ENCODE results near the gene SEMA5B. TPM values are rescaled to one million over a fixed set of nuclear protein-coding genes. Genes with fewer than 3 reads are reported as not detected.

SEMA5B gene
- total RNA-seq, 2 experiments from 2014 or later, result 0.13 to 2.3 TPM

DNA sequence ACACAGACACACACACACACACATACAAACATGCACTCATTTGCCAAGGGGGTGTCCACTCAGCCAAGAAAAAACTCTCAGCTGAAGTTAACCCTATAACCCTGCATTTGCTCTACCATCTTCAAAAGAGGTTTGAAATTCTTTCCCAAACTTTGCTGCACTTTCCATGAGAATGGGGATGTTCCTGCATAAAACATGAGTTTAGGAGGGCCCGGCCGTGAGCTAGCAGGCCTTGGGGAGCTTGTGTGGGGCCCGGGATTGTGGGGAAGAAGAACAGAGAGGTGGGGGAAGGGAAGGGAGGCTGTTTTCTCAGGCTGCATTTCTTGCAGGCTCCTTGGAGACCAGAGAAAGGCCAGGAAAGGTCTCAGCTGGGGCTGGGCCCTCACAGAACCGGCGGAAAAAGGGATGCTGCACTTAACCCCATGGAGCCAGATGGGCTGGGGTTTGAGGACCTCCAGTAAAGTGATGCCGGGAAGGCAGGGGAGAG is 40.8 kb downstream of the SEMA5B start:
- no peak overlapping the region for H3K4me2 ChIP-seq (ENCODE audit: low read length)
- CTCF ChIA-PET (ENCODE audit: unreplicated experiment), result no interaction called here
- no peaks in the 10 kb centered on the region for H3K4me1 ChIP-seq (ENCODE audit: insufficient read depth, low read length, poor library complexity, severe bottlenecking)
- H3K4me3 ChIP-seq (ENCODE audit: low read depth, low read length, poor library complexity, severe bottlenecking), result no peak overlapping the region
- no peaks in the 10 kb centered on the region for H3K9me2 ChIP-seq (ENCODE audit: insufficient read depth, low read length)
- no peaks in the 10 kb centered on the region for H3K36me3 ChIP-seq (ENCODE audit: insufficient read depth, low read length)
- no peaks in the 10 kb centered on the region for H3K79me2 ChIP-seq (ENCODE audit: insufficient read depth, low read depth, low read length)
- H2AFZ ChIP-seq (ENCODE audit: low read length), result no peak overlapping the region
- POLR2A ChIA-PET, result interaction anchor here (1.1 kb wide), 1 partner anchor 11 kb away, joined by 4 read pairs; no protein-coding TSS in a partner anchor
- H3K9me3 ChIP-seq (ENCODE audit: low read length), result no peaks in the 10 kb centered on the region
- H4K20me1 ChIP-seq (ENCODE audit: insufficient read depth, low read length), result no peaks in the 10 kb centered on the region
- TF ChIP-seq CTCF (conservative IDR thresholded peaks at IDR 0.05; ENCODE audit: low read length), result no peak
- TF ChIP-seq EZH2phosphoT487 (IDR thresholded peaks at IDR 0.05; ENCODE audit: borderline replicate concordance, low read depth, low read length), result no peak
- no peak for DNase-seq (ENCODE audit: low spot score)
- no peak overlapping the region for H3K27ac ChIP-seq (ENCODE audit: low read depth, low read length, poor library complexity, severe bottlenecking)
- no TSS peak for BruUV-seq (replicated peaks)
- intact Hi-C loops (cut with micrococcal nuclease; ENCODE audit: unreplicated experiment), result no loop called here

DNA sequence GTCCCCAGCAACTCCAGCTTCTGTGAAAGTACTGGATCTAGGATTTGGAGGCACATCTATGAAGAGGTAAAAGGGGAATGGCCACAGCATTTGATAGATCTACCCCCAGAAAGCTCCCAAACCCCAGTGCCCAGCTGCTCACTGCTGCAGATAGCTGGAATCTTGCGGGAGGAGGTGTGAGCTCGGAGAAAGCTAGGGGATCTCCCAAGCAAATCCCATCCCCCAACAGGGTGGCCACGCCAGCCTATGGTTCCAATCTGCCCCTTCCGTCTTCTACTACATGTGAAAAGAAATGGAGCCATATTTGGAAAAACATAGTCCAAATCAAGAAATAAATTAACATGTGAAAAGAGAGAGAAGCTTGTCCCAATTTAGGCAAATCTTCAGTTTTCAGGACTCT is 42.0 kb downstream of the SEMA5B start:
- Histone ChIP-seq H3K36me3 (ENCODE audit: insufficient read depth, low read length) (no peaks in the 10 kb centered on the region), H3K27ac (ENCODE audit: low read depth, low read length, poor library complexity, severe bottlenecking) (no peak overlapping the region), H3K4me3 (ENCODE audit: low read depth, low read length, poor library complexity, severe bottlenecking) (no peak overlapping the region), H2AFZ (ENCODE audit: low read length) (no peak overlapping the region), H4K20me1 (ENCODE audit: insufficient read depth, low read length) (no peaks in the 10 kb centered on the region), H3K9me2 (ENCODE audit: insufficient read depth, low read length) (no peaks in the 10 kb centered on the region), H3K9me3 (ENCODE audit: low read length) (no peaks in the 10 kb centered on the region), H3K4me2 (ENCODE audit: low read length) (no peak overlapping the region), H3K79me2 (ENCODE audit: insufficient read depth, low read depth, low read length) (no peaks in the 10 kb centered on the region), H3K4me1 (ENCODE audit: insufficient read depth, low read length, poor library complexity, severe bottlenecking) (no peaks in the 10 kb centered on the region)
- ChIA-PET CTCF (ENCODE audit: unreplicated experiment) (no interaction called here), POLR2A (interaction anchor here (0.6 to 1.1 kb wide), 2 partner anchors 10 to 408 kb away, joined by 4 read pairs; no protein-coding TSS in a partner anchor)
- DNase-seq (ENCODE audit: low spot score), result no peak
- TF ChIP-seq EZH2phosphoT487 (IDR thresholded peaks at IDR 0.05; ENCODE audit: borderline replicate concordance, low read depth, low read length) (no peak), CTCF (conservative IDR thresholded peaks at IDR 0.05; ENCODE audit: low read length) (no peak)
- no TSS peak for BruUV-seq (replicated peaks)
- intact Hi-C loops (cut with micrococcal nuclease; ENCODE audit: unreplicated experiment), result no loop called here

DNA sequence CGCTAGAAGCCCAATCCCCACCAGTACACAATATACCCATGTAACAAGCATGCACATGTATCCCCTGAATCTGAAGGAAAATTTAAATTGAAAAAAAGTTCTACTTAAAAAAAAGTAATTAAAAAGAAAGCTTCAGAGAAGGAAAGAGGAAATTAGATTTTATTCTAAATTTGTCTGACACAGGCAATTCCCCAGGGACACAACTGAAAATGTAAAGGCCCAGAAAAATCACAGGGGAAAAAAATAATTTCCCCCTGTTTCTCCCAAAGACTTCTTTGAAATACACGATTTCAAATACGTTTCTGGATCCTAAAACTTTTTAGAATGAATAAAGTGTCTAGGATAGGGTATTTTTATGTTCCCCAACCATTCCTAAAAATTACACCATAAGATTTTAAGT is 42.9 kb downstream of the SEMA5B start:
- no peak overlapping the region for H3K4me3 ChIP-seq (ENCODE audit: low read depth, low read length, poor library complexity, severe bottlenecking)
- TF ChIP-seq CTCF (conservative IDR thresholded peaks at IDR 0.05; ENCODE audit: low read length), result no peak
- no peak for TF ChIP-seq EZH2phosphoT487 (IDR thresholded peaks at IDR 0.05; ENCODE audit: borderline replicate concordance, low read depth, low read length)
- no peaks in the 10 kb centered on the region for H4K20me1 ChIP-seq (ENCODE audit: insufficient read depth, low read length)
- no peaks in the 10 kb centered on the region for H3K79me2 ChIP-seq (ENCODE audit: insufficient read depth, low read depth, low read length)
- H2AFZ ChIP-seq (ENCODE audit: low read length), result no peak overlapping the region
- H3K27ac ChIP-seq (ENCODE audit: low read depth, low read length, poor library complexity, severe bottlenecking), result no peak overlapping the region
- CTCF ChIA-PET (ENCODE audit: unreplicated experiment), result no interaction called here
- H3K36me3 ChIP-seq (ENCODE audit: insufficient read depth, low read length), result no peaks in the 10 kb centered on the region
- peaks cover under 1% of the 10 kb centered on the region for H3K4me1 ChIP-seq (ENCODE audit: insufficient read depth, low read length, poor library complexity, severe bottlenecking)
- no peaks in the 10 kb centered on the region for H3K9me2 ChIP-seq (ENCODE audit: insufficient read depth, low read length)
- peak overlapping the region; percentile 15; the same call in 1 of the 2 replicates for H3K4me2 ChIP-seq (ENCODE audit: low read length)
- POLR2A ChIA-PET, result interaction anchor here (0.6 to 0.7 kb wide), 3 partner anchors 151 to 422 kb away, joined by 3 to 4 read pairs (median 4); no protein-coding TSS in a partner anchor
- intact Hi-C loops (cut with micrococcal nuclease; ENCODE audit: unreplicated experiment), result no loop called here
- peak; percentile 16 for DNase-seq (ENCODE audit: low spot score)
- no TSS peak for BruUV-seq (replicated peaks)
- H3K9me3 ChIP-seq (ENCODE audit: low read length), result no peaks in the 10 kb centered on the region
